ENCODE results near the gene ADAMTSL3.

ADAMTSL3 gene, protein sequence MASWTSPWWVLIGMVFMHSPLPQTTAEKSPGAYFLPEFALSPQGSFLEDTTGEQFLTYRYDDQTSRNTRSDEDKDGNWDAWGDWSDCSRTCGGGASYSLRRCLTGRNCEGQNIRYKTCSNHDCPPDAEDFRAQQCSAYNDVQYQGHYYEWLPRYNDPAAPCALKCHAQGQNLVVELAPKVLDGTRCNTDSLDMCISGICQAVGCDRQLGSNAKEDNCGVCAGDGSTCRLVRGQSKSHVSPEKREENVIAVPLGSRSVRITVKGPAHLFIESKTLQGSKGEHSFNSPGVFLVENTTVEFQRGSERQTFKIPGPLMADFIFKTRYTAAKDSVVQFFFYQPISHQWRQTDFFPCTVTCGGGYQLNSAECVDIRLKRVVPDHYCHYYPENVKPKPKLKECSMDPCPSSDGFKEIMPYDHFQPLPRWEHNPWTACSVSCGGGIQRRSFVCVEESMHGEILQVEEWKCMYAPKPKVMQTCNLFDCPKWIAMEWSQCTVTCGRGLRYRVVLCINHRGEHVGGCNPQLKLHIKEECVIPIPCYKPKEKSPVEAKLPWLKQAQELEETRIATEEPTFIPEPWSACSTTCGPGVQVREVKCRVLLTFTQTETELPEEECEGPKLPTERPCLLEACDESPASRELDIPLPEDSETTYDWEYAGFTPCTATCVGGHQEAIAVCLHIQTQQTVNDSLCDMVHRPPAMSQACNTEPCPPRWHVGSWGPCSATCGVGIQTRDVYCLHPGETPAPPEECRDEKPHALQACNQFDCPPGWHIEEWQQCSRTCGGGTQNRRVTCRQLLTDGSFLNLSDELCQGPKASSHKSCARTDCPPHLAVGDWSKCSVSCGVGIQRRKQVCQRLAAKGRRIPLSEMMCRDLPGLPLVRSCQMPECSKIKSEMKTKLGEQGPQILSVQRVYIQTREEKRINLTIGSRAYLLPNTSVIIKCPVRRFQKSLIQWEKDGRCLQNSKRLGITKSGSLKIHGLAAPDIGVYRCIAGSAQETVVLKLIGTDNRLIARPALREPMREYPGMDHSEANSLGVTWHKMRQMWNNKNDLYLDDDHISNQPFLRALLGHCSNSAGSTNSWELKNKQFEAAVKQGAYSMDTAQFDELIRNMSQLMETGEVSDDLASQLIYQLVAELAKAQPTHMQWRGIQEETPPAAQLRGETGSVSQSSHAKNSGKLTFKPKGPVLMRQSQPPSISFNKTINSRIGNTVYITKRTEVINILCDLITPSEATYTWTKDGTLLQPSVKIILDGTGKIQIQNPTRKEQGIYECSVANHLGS (N-terminal part only)

DNA sequence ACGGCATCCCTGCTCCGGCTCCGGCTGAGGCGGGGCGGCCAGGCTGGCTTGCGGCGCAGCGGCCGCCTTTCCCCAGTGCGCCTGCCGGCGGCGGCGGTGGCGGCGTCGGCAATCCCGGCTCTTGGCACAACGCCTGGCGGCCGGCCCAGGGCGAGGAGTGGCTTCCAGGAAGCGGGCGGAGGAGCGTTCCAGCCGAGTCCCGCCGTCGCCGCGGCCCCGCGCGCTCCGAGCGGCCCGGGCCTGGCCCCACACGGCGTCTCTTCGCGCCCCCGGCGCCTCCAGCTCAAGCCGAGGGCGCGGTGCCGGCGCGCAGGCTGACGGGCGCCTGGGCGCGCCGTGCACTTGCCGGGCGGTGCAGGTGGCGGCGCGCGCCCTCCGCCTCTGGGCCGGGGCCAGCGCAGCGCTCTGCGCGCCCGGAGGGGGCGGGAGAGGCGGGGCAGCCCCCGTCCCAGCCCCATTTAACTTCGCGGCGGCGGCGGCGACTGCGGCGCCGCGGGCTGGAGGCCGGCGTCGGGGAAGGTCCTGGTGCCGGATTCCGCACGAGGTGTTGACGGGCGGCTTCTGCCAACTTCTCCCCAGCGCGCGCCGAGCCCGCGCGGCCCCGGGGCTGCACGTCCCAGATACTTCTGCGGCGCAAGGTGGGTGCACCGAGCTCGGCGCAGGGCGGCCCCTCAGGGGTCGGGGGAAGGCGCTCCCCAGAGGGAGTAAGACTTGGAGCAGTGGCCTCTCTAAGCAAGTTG lies at the start of gene ADAMTSL3:
TSS of gene ADAMTSL3 (plus strand) at position 485 of the 740 bp plus-strand sequence. CDS start 1,639 bp downstream, outside the sequence.
- peak; percentile 39 for DNase-seq

DNA sequence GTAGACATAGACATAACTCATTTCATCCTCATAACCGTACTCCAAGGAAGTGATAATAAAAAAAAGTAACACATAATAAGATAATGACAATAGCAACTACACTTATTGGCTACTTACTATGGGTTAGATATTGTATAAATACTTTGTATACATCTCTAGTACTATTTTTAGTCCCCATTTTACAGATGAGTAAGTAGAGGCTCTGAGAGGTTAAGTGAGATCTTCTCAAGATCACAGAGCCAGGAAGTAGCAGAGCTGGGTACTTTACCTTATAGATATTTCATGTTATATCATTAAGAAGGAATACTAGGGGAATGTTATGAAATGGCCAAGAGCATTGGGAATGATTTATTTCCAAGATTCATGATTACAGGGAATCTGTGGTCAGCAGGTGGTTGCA lies 49.4 kb upstream of the ADAMTSL3 start:
- no peak for DNase-seq

DNA sequence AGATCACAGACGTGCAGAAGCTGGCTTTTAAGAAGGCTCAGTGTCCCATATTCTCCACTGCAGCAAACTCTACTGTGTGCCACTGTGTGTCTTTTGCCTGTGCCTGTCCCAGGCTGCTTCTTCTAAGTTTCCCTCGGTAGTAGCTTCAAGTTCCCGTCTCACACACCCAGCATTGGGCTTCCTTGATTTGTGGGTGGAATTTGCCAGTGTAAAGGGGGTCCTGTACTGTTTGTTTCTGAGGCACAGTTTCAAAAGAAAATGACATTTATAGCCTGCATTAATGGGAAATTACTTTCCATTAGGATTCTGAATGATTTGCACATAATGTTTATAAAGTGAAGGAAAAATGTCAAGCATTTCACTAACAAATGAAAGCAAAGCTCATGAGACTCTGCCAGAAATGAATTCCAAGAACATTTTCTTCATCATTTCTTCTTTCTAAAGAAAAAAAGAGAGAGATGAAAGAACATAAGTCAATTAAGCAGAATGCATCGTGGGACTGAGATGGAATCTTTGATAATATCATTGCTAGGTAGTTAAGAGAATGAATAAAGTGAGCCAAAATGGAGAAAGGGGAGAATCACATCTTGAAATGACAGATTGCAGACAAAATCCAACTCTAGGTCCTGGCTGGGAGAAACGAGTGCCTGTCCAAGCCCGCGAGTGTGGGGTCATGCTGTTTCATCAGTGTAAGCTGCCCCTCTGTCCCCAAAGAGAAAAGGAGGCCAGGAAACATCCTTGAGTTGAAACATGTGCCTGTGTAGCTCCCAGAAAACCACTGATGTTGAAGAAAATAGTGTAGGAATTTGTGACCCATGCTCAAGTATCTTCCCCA lies 48.6 kb upstream of the ADAMTSL3 start:
- DNase-seq, result no peak

DNA sequence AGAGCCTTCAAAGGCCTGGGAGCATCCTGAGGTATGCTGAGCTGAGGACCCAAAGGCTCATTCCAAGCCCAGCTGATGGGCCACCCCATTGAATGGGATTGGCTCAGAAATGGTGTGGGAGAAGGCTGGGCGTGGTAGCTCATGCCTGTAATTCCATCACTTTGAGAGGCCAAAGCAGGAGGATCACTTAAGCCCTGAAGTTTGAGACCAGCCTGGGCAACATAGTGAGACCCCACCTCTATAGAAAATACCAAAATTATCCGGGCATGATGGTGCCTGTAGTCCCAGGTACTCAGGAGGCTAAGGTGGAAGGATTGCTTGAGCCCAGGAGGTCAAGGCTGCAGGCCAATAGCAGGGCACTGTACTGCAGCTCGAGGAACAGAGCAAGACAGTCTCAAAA lies 43.8 kb upstream of the ADAMTSL3 start:
- no peak for DNase-seq

DNA sequence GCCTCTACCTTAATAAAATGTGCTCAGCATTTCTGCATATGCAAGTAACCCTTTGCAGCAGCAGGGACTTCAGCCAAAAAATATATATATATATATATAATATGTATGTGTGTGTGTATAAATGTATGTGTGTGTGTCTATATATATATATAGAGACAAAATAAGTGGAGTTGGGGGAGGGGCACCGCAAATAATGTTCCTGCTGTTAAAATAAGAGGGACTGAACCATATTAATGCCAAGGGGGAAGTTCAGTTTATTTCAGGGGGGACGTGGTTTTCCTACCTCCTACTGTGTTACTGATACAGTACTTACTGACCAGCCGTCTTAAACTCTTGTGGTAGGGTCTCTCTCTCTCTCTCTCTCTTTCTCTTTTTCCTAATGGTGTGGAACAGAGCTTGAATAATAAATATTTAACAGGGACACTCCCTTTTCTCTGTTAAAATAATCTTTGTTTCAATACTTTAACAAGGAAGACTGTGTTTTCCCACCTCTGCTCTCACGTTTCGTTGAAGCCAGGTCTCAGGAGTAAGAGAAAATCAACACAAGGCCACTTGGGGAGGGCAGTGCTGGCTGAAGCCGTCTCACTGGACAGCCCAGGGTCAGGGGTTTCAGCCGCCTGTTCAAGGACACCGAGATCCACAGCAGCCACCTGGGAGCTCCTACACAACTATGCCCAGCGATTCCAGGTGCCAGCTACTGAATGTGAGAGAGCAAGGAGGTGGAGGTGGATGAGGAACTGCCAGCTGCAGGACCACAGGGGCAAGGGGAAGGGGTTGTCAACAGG lies 42.8 kb upstream of the ADAMTSL3 start:
- DNase-seq, result no peak

DNA sequence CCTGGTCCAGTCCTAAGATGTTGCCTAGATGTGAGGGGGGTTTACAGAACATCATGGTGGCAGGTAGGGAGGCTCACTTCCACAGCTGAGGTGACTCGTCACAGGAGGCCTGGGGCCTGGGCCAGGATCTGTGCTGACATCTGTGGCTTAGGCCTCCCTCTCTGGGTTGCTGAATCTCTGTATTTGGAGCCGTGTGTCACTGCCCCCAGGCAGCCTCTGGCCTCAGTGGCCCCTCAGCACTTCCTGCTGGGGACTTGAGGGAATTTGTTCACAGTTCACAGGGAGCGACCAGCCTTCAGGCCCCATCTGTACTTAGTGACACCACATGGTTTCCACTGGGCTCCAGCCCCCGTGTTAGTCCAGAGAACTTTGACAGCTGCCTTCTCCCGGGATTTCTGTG lies 41.7 kb upstream of the ADAMTSL3 start:
- no peak for DNase-seq

DNA sequence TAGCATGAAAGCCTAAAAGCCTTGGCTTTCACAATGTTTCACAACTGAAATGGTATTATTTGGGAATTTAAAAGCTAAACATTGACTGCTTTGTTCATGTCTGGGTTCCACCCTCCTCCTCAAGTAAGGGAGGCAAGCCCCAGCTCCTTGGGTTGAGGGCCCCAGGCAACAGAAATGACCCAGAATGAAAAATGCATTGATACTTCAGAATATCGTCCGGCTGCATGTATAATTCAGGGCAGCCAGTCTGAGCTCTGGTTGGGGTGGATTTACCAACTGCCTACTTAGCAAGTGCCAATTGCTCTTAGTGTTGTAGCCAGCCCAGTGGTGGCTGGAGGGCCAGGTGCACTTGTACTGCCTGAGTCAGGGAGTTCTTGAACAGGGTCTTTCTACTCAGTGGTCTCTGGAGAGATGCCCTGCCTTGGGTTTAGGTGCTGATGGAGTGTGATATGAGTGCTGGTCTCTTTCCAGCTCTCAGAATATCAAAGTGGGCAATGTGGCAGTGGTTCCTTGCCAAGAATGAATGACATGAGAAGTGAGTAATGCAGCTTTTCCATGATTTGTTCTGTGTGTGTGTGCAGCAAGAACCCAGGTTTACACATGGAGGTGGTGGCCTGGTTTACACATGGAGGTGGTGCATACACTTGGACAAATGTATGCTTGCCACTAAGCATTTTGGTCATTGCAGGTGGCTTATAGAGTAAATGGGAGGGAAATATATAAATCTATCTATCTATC lies 40.9 kb upstream of the ADAMTSL3 start:
- DNase-seq, result peak; percentile 52

DNA sequence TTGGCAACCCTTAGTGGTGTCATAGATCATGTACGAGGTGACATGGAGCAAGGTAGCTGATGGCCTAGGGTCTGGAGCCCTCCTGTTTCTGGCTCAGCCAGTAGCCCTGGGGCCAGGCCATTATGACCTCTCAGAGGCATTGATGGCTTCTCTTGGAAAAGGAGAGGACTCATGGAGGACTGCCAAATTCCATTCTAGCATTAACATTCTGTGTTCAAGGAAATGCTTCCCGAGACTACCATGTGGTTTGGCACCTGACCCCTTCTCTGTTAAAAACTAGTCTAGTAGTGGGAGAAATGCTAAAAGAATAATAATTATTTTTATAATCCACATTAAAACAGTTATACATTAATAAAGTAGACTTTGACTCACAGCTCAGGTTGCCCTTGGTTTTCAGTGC lies 40.2 kb upstream of the ADAMTSL3 start:
- peak; percentile 30 for DNase-seq

DNA sequence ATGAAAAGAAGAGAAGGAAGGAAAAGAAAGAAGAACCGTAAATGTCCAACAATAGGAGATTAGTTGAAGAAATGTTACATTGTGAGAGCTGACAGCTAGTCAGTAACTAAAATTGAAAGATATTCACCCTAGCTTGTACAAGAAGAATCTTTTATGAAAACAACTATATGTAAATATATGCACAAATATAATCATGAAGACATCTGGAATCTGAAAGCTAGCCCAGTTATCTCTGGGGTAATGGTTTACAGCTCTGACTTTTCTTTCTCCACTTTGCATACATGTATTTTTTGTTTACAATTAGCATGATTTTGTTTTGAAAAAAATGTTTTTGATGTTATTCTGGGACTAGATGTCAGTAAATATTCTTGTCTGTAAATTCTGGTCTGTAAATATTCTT lies 37.1 kb upstream of the ADAMTSL3 start:
- no peak for DNase-seq

DNA sequence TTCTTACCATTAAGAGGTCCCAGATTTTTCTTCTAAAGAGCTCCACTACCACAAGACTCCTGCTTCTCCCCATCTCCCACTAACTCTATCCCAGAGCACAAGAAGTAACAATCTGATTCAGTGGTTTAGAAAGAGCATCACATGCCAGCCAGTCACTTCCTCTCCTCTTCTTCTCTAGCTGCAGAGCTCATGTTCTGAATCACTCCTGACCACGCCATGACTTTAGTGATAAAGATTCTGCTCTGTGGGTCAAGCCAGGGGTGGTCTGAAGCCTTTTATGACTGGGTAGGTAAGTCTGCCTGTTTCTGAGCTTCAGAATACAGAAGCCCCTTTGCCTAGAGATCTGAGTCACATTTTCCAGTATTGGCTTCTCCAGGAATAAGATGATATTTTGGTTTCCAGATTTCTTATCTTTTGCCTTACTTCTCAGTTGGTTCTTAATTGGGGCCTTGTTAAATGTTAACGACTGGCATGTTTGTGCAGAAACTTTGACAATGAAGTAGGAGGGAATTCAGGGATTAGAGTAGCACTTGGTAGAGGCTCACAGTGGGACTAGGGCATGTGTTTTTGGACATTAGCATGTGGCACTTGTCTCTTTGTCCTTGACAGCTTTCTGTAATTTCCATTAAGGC lies 27.6 kb upstream of the ADAMTSL3 start:
- DNase-seq, result no peak

DNA sequence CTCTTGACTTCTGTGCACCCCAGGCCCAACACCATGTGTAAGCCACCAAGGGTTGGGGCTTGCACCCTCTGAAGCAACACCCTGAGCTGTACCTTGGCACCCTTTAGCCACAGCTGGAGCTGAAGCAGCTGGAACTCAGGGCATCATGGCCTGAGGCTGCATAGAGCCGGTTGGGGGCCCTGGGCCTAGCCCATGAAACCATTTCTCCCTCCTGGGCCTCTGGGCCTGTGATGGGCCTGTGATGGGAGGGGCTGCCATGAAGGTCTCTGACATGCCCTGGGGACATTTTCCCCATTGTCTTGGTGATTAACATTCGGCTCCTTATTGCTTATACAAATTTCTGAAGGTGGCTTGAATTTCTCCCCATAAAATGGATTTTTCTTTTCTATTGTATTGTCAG lies 22.4 kb upstream of the ADAMTSL3 start:
- DNase-seq, result no peak

DNA sequence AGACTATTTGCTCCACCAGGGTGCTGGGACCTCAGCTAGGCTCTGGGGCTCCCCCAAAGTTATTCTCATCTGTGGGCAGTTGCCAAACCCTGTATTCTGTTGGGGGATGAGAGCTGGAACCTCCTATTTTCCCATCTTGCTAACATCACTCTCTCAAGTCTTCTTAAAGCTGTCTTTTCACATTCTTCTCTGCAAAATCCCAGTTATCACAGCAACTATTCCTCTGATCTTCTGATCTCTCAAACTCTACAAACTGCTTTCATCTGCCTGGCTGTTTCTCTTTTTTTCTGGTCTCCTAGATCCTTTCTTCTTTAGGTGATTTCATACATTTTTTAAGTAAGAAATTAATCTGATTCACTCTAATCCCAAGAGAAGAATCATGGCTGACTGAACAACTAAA lies 10.7 kb upstream of the ADAMTSL3 start:
- DNase-seq, result no peak

DNA sequence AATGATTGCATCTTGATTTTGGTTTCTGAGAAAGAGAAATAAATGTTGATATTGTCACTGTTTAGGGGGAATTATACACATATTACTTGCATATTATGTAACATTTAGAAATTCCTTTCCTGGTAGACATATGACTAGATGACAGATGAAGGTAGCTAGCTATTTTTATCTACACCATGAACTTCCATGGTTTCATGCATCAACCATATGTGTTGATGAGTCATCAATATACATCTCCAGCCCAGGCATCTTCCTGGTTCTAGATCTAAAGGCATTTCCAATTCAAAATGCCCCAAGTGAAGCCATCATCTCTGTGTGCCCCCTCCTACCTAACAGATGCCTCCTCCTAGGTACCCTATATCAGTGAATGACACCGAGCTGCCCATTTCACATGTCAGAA lies 9.5 kb upstream of the ADAMTSL3 start:
- DNase-seq, result no peak

DNA sequence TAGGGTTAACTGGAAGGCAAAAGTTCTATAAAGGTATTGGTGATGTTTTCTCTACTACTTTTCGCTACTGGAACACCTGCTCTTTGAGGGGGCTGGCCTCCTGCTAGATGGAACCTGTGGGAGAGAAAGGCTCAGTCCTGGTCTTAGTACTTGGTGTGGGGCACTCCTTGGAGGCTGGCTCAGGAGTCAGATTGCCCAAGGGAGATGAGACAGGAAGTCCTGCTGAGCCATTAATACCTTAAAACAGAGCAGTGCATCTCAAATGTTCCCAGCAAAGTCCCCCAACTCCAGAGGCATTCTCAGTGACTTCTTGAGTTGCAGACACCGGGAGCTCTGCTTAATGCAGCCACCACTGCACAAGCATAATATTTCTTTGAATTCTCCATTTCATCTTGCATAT lies 3.1 kb upstream of the ADAMTSL3 start:
- no peak for DNase-seq

DNA sequence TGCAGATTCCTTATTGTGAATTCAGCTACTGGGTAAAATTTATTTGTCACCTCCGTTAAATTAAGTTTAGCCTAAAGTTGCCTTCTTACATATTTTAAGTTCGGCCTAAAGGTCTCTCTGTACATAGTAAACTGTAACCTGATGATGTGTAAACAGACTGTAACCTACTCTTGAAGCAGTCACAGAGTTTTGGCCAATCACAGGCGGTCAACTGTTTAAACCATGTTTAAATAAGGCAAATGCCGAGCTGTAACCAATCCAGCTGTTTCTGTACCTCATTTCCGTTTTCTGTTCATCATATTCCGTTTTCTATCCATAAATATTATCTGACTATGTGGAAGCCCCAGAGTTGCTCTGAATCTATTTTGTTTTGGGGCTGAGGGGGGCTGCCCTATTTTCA lies 2.4 kb upstream of the ADAMTSL3 start:
- DNase-seq, result no peak

DNA sequence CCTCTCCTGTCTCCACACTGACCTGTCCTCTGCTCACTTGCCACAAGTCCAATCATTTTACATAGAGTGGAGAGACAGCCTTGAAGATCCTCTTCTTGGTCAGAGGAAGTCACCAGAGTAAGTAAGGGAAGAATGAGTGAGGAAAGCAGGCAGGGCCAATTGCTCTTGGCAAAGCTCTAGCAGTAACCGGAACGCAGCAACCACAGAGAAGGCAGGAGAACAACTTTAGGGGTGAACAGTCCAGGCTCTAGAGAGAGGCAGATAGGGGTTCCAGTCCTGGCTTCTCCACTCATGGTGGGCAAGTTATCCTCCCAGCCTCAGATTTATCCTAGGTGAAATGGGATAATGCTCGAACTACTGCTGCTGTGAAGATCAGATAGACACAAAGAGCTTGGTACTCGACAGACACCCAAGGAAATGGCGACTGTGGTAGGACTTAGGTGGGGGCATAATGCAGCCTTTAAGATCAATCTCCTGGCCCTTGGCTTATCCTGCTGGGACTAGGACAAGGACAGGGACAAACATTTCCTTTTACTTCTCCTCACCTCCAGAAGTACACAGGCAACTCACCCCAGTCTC lies 1.2 kb upstream of the ADAMTSL3 start:
- no peak for DNase-seq

DNA sequence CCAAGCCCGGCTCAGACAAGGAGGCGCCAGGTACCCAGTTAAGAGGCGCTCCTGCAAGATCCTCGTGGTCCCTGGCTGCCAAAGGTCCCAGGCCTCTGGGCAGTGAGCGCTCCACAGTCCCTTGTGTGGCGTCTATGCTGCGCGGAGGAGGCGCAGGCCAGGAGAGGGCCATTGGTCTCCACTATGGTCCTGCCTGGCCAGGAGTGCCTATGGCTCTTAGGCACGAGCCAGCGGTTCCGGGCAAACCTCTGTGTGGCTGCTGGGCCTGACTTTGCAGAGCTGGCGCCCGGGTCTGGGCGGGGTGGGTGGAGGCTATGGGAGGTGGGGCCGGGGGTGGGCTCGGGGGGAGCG lies 660 bp upstream of the ADAMTSL3 start:
- DNase-seq, result no peak

DNA sequence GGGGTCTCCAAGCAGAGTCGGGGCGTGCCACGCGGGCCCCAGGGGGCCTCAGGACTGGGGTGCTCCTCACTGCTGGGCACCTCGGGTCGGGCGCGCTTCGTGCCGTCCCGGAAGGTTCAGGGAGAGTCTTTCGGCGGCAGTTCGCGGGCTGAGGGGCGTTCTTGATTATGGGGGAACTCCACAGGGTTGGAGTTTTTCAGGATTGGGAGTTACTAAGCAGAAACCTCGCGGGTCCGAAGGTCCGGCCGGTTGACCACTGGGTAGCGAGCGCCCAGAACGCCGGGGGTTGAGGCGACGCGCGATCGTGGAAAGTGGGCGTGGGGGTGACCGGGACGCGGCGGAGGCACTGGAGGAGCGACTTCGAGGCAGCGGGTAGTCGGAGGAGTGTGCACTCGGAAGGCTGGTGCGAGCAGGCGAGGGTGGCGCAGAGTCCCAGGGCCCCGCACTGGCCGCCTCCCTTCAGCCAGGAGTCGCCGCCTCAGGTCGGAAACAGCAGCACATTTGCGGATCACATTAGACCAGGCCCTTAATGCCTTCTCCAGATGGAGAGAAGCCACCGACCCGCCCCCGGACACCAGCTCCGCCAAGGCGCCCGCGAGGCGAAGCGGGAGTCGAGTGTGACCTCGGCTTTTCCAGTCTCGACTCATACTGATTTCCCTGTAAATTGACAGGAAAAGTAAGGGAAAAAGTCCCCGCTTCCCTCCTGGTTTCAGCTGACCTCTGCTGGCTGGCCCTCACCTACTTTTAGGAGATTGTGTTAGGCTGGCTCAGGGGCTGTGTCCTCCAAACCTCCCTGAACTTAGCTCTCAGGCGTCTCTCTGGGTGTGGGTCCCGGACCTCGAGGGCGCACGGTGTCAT lies 685 bp downstream of the ADAMTSL3 start:
- DNase-seq, result no peak
